ENCODE data around the gene RXRB.

Gene RXRB

DNA sequence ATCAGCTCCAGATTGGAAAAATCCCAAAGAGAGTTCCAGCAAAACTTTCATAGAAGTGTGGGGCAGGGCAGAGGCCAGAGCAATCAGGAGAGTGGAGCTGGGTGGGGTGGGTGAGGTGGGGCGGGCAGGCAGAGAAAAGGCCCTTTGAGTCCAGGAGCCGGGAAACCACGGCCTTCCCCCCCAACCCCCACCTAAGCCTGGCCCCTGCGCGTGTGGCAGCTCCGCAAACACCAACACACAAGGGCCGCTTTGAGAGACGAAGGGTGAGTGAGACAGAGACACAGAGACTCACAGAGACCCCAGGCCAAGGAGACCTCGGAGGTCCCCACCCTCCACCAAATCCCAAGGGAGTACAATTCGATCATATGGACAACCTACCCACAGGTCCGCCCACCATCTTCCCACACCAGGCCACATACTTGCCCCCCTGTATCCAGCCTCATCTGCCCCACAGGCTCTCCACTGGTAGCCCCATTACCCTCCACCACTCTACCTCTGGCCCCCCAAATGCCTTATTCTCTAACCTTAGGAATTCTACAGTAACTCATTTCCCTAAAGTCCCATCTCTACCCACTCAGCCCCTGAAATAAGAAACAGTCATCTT is 9.9 kb downstream of the RXRB start:
- TF ChIP-seq CTCF (IDR thresholded peaks at IDR 0.05): no peak
- H3K79me2 ChIP-seq: no peaks in the 10 kb centered on the region
- peaks cover 22% of the 10 kb centered on the region for H3K4me1 ChIP-seq
- H3K36me3 ChIP-seq (ENCODE audit: control insufficient read depth, insufficient read depth, low read length): no peaks in the 10 kb centered on the region
- H3K4me3 ChIP-seq (ENCODE audit: low read depth, low read length): no peak overlapping the region
- no peaks in the 10 kb centered on the region for H3K27me3 ChIP-seq (ENCODE audit: control insufficient read depth, insufficient read depth, low read length)
- H3K9me3 ChIP-seq (ENCODE audit: control insufficient read depth, low read length): no peaks in the 10 kb centered on the region
- H3K27ac ChIP-seq: no peak overlapping the region
- peak overlapping the region; percentile 25 for H3K4me2 ChIP-seq (ENCODE audit: low read length)
- H3K9ac ChIP-seq: no peak overlapping the region
- no peak overlapping the region for H2AFZ ChIP-seq

DNA sequence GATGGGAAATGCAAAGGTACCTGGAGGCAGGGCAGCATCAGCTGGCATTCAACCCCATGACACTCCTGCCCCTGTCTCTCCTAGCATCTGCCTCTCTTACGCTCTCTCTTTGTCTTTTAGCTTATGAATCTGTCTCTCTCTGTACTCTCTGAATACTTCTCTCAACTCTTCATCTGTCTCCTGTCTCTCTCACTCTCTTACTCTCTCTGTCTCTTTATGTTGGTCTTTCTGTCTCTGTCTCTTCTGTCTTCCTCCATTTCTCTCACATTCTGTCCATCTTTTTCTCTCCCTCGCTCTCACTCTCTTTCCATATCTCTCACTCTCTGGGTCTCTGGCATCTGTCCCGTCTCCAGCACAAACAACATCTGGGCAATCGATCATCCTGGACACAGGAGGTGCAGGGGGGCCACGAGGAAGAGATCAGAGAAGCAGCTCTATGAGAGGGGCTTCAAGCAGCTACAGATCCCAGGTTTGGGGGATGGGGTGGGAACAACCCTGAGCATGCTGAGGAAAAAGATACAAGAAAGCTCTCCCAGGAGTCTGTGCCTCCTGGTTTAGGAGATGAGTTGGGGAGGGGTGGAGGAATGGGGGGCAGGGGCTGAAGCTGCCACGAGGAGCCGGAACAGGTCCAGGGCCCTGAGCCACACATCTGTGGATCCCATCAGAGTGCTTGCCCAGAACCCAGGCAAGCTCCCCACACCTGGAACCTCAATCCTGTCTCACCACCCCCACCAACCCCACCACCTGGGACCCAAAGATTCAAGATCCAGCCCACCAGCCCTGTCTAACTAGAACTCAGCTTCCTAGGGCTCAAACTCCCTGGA is 10.6 kb downstream of the RXRB start:
- TF ChIP-seq CTCF (IDR thresholded peaks at IDR 0.05): no peak

DNA sequence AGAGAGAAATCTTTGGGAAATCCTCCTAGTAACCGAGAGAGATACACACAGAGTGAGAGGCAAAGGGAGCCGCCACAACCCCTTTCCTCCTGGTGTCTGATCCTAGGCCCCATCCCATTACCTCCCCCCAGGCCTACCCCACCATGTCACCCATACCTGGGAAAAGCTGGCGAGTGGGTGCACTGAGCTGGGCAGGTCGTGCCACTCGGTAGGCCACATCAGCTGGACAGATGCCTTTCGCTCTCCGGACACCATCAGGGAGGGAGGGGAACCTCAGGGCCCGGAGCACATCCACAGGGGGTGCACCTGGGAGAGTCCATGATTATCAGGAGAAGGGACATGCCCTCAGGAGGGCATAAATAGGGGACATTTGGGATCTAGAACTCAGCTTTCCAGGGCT is 11.3 kb downstream of the RXRB start:
- TF ChIP-seq CTCF (IDR thresholded peaks at IDR 0.05): no peak
- Histone ChIP-seq H3K4me2 (ENCODE audit: low read length) (no peak overlapping the region), H3K4me1 (peaks cover 22% of the 10 kb centered on the region), H3K36me3 (ENCODE audit: control insufficient read depth, insufficient read depth, low read length) (no peaks in the 10 kb centered on the region), H3K27me3 (ENCODE audit: control insufficient read depth, insufficient read depth, low read length) (no peaks in the 10 kb centered on the region), H3K9ac (no peak overlapping the region), H2AFZ (no peak overlapping the region), H3K27ac (no peak overlapping the region), H3K4me3 (ENCODE audit: low read depth, low read length) (no peak overlapping the region), H3K79me2 (no peaks in the 10 kb centered on the region), H3K9me3 (ENCODE audit: control insufficient read depth, low read length) (no peaks in the 10 kb centered on the region)

More for the DNA sequence above, 10.6 kb downstream of the RXRB start:
- H3K36me3 ChIP-seq (ENCODE audit: control insufficient read depth, insufficient read depth, low read length): no peaks in the 10 kb centered on the region
- no peak overlapping the region for H3K27ac ChIP-seq
- no peak overlapping the region for H2AFZ ChIP-seq
- H3K4me3 ChIP-seq (ENCODE audit: low read depth, low read length): no peak overlapping the region
- no peaks in the 10 kb centered on the region for H3K79me2 ChIP-seq
- peaks cover 22% of the 10 kb centered on the region for H3K4me1 ChIP-seq
- no peaks in the 10 kb centered on the region for H3K27me3 ChIP-seq (ENCODE audit: control insufficient read depth, insufficient read depth, low read length)
- no peak overlapping the region for H3K9ac ChIP-seq
- no peaks in the 10 kb centered on the region for H3K9me3 ChIP-seq (ENCODE audit: control insufficient read depth, low read length)
- H3K4me2 ChIP-seq (ENCODE audit: low read length): no peak overlapping the region

DNA sequence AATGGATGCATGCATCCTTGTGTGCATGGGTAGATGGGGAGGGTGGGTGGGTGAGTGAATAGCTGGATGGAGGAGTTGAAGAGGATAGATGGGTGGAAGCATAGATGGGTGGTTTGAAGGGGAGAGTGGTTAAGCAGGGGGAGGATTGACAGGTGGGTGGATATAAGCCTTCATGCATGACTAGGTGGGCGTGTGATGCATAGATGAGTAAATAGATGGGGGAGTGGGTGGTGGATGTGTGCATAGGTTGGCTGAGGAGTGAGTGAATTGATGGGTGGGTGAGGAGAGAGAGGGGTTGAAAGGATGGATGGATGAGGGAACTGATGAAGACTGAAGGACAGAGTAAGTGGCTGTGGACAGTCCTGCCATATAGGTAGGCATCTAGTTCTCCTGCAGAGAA is 12.7 kb downstream of the RXRB start:
- no peak overlapping the region for H3K27ac ChIP-seq
- no peak overlapping the region for H3K9ac ChIP-seq
- no peak for TF ChIP-seq CTCF (IDR thresholded peaks at IDR 0.05)
- no peak overlapping the region for H2AFZ ChIP-seq
- no peaks in the 10 kb centered on the region for H3K9me3 ChIP-seq (ENCODE audit: control insufficient read depth, low read length)
- no peaks in the 10 kb centered on the region for H3K36me3 ChIP-seq (ENCODE audit: control insufficient read depth, insufficient read depth, low read length)
- no peaks in the 10 kb centered on the region for H3K27me3 ChIP-seq (ENCODE audit: control insufficient read depth, insufficient read depth, low read length)
- no peaks in the 10 kb centered on the region for H3K79me2 ChIP-seq
- H3K4me2 ChIP-seq (ENCODE audit: low read length): no peak overlapping the region
- no peak overlapping the region for H3K4me3 ChIP-seq (ENCODE audit: low read depth, low read length)
- peaks cover 17% of the 10 kb centered on the region for H3K4me1 ChIP-seq

Data from parathyroid adenoma (tissue), 2 donors.